Medulla oblongata (tissue), 1 donor: Measurements from ENCODE around the gene FBRSL1.
"Not testable (repeated sequence)": the region's sequence is repeated elsewhere in the genome, so short reads cannot be mapped to it uniquely, and the experiment has no call there.

Experiments used
- DNase-seq: peaks from one replicate; pipeline ENCODE4 v3.0.0-alpha.2; 2015; ENCODE audit errors: extremely low spot score

FBRSL1 gene

GRCh38 chr12:132489602-132490266 lies at the start of gene FBRSL1:
FBRSL1 (plus strand) TSS chr12:132490151.
- DNase-seq: peak; percentile 91

DNA sequence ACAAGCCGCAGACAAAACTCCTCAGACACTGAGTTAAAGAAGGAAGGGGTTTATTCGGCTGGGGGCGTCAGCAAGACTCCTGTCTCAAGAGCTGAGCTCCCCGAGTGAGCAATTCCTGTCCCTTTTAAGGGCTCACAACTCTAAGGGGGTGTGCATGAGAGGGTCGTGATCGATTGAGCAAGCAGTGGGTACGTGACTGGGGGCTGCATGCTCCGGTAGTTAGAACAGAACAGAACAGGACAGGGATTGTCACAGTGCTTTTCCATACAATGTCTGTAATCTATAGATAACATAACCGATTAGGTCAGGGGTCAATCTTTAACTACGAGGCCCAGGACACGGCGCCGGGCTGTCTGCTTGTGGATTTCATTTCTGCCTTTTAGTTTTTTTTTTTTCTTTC lies 49.5 kb upstream of the FBRSL1 start:
- not testable (repeated sequence) for DNase-seq

- no peak for DNase-seq
These were observed 47.8 kb upstream of the FBRSL1 start for GRCh38 chr12:132441871-132442863.

DNA sequence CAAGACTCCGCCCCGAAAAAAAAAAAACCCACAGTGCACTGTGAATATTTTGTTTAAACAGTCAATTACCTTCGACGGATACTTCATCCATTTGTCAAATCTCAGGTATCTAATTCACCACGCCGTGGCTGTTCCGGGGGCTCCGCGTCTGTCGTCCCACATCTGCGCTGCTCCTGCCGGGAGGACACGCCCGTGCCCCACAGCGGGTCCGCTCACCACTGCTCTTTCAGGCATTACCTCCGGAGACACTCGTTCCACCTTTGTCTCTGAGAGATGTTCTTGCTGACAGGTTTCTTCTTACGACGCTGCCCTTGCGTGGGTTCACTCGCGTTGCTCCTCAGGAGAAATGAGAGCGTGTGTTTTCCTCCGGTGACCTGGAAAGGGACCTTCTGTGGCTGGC lies 46.9 kb upstream of the FBRSL1 start:
- no peak for DNase-seq

- DNase-seq: no peak
These were observed 45.7 kb upstream of the FBRSL1 start for GRCh38 chr12:132444283-132444682.

DNA sequence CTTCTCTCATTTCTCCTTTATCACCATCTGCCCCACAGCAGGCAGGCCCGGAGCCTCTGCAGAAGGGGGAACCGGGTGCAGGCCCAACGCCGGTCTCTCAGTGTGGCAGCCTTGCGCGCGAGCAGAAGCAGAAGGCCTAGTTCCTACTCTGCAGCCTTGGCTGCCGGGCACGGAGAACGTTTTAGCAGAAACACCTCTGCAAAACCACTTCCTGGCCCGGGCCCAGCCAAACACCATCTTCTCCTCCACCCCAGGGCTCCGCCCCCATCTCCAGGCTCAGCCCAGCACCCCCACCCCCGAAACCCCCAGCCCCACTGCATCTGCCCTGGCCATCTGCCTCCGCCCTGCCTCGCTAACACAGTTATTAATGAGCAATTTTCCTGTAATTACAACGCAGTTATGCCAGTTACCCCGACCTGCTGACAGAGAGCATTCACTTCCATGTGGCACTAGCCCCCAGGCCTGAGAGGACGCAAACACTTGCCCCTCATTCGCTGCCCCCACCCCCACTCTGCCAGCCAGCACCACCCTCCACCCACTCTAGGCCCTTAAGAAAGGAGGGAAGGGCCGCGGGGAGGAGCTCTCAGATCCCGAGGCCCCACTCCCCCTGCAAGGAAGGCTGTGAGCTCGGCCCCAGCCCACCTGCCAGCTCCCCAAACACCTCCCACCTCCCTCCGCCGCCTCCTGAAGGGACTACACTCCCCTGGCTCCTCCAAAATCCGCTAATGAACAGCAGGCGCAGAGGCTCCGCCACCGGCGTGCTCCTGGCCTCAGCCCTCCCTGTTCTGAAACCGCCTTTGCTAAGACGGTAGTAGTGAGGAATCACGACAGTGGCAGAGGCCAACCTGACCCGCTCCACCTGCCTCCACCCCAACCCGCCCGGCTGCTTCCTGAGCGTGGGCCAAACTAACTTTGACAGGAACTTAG lies 44.7 kb upstream of the FBRSL1 start:
- DNase-seq: peak; percentile 24

DNA sequence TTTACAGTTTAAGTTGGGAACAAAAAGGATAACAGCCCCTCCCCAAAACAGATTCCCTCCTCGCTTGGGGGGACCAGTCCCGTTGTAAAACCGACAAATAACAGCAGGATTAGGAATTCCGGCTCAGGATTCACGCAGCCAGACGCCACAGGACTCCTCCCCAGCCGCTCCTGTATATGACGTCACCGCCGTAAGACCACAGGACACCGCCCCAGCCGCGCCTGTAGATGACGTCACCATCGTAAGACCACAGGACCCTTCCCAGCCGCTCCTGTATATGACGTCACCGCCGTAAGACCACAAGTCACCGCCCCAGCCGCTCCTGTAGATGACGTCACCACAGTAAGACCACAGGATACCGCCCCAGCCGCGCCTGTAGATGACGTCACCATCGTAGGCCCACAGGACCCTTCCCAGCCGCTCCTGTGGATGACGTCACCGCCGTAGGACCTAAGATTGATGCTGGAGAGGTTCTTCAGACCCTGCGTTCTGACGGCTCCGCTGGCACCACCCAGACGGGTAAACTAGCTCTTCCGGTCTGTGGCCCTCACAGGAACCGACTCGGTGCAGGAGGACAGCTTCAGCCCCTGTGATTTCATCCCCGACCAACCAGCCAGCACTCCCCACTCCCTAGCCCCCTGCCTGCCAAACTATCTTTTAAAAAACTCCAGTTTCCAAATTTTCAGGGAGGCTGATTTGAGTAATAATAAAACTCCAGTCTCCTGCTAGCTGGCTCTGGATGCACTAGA lies 43.9 kb upstream of the FBRSL1 start:
- DNase-seq: no peak

DNA sequence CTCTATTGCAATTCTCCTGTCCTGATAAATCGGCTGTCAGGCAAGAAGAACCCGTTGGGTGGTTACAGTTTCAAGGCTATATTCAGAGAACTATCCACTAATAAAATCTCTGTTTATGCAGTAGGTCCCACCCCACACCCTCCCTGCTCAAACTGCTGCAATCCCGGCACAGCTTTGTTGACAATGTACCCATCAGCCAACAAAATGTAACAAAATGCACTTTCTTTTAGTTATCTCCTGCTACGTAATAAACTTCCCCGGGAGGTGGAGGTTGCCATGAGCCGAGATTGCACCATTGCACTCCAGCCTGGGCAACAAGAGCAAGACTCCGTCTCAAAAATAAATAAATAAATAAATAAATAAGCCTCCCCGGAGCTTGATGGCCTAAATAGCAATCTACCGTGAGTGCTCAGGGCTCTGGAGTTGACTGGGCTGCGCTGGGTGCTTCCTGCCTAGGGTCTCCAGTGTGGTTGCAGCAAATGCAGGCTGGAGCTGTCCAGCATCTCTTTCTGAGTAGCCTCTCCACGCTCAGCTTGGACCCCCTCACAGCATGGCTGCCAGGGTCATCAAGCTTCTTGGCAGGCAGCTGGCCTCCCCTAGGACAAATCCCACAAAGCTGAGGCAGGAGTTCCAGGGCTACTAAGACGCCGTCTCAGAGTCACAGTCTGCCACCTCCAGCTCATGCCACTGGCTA lies 43.2 kb upstream of the FBRSL1 start:
- DNase-seq: no peak

DNA sequence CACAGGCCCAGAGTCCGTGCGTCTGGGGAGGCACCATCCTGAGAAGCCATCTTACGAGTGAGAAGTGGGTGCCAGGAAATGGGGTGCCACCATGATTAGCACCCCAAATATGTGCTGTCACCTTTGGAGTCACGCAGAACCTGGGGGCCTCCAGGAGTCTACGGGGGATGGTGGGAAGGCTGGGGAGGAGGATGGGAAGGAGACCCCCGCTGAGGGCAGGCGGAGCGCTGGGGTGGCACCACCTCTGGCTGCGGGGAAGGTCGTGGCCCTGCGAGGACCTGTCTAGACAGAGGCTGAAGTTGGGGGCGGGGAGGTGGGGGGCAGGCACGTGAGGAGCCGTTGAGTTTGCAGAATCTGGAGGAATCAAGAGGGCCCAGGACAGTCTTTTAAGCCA lies 42.6 kb upstream of the FBRSL1 start:
- DNase-seq: no peak

DNA sequence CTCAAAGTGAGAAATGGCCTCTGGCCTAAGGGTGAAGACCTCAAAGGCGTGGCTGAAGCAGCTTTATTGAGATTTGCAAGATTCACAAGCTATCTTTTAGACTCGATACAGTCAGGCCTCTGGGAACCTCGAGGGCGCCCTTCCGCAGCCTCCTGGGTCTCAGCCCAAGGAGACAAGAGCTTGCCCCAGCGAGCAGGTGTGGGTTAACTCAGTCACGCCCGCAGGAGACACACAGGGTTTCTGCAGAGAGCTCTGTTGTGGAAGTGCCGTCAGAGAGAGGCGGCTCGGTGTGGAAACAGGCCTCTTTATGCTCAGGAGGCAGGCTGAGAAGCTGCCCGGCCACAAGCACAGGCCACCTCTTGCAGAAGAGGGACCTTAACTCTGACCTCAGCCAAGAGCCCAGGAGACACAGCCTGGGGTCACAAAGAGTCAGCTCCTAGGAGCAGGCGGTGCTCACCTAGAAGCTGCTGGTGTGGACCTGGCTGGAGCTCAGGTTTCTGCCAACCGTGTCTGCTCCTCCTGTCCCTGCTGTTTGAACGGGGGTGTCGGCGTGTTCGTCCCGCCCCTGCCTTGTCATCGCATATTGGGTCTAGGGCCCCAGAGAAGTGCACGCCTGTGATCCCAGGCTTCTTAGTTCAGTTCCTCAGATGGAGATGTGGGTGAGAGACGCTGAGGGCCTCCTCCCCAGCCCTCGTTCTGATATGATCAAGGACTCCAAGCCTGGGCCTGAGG lies 42.1 kb upstream of the FBRSL1 start:
- DNase-seq: no peak

- DNase-seq: no peak
These were observed 41.5 kb upstream of the FBRSL1 start for GRCh38 chr12:132448463-132448820.

DNA sequence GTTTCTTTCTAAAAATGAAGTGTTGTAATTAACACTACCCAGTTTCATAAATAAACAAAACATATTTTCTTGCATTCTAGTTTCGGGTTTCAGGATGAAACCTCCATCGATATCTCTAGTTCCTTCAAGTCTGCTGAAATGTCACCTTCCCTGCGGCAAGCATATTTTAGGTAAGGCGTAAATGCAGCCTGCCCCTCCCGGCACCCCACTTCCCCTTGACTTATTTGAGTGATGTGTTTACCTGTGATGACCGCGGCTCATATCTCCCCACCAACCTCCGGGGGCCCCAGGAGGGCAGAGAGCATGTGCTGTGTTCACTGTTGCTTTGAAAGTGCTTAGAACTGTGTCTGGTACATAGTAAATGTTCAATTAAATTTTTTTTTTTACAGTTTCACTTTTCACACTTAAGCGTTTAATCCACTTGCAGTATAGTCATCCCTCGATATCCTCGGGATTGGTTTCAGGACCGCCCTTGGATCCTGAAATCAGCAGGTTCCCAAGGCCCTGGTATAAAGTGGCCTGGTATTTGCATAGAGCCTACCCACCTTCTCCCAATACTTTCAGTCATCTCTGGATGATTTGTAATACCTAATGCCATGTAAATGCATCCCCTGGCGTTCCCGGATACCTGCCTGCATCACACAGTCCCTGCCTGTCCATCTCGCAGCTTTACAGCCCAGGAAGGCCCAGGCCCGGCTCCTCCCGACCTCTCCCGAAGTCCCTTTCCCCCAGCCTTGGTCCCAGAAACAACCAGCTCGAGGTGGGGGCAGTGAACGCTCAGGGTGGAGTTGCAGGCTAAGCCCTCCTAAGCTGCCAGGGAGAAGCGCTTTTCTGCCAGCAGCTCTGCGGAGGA lies 40.2 kb upstream of the FBRSL1 start:
- DNase-seq: no peak

DNA sequence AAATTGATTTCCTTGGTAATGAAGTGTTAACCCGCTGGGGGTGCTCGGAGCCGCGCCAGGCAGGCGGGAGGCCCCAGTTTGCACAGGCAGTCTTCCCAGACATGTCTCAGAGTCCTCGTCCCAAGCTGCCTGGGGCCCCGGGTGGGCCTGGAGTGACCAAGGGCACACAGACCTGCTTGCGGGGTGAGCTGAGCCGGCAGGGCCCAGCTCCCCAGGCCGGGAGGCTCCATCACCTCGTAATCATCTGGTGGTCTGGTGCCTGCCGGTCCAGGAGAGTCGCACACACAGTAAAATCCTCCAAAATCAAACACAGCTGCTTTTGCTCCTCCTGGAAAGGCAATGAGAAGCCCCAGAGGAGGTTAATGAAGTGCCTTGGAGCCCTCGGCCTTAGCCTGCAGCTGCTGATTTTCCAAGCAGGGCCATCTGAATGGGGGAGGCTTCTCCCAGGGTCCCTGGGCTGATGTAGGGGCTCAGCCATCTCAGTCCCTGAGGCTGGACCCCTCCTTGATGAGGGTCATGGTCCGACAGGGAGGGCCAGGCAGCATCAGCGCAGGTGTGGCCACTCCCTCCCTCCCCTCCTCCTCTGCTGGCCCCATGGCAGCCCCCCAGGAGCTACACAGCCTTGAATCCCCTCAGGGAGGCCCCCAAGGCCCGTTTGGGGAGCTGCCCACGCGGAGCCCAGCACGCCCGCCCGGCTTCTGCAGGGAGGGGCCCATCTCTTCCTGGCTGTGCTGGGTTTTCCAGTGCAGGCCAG lies 39.4 kb upstream of the FBRSL1 start:
- DNase-seq: no peak

- DNase-seq: no peak
These were observed 38.6 kb upstream of the FBRSL1 start for GRCh38 chr12:132451172-132451835.

DNA sequence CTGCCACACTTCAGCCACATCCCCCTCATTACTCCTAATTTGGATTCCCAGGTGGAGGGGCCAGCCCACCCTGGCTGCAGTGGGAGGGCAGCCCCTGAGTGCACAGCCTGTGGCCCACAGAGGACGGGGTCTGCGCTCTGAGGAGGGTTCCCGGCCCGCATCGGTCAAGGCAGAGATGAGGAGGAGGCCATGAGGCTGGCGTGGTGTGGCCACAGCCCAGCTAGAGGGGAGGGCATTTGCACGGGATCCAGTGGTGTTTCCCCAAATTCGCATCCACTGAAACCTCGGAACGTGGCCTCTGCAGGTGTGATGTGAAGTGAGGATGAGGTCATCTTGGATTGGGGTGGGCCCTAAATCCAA lies 38.1 kb upstream of the FBRSL1 start:
- DNase-seq: no peak

DNA sequence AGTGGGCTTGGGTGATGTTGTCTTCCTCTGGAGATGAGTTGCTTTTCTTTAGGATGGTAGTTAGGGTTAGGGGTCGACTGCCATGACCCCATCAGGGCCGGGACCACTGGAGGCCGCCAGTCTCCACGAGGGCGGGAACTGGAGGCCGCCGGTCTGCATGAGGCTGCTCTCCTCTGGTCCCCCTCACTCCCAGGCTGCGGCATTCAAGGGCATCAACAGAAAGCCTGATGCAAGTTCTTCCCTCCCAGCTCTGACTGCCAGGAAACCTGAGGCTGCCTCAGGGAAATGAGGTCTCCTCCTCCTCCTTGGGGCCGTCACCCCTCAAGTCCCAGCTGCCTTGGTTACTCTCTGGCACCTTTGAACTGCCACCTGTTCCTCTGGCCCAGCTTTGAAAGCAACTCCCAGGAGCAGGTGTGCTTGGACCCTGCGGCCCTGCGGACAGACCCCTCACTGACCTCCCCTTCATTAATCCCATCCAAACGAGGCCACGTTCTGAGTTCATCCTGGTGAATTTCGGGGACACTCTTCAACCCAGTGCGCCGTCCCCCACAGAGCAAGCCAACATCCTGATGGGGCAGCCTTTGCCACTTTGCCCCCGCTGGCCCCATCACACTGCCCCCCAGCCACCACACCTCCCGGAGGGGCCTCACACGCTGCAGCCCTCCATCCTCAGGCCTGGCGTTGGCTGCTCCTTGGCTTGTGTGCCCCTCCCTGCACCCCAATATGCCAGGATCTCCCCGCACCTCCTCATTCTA lies 37.2 kb upstream of the FBRSL1 start:
- DNase-seq: no peak
